ENCODE data around the gene ARL16.

ARL16 gene

DNA sequence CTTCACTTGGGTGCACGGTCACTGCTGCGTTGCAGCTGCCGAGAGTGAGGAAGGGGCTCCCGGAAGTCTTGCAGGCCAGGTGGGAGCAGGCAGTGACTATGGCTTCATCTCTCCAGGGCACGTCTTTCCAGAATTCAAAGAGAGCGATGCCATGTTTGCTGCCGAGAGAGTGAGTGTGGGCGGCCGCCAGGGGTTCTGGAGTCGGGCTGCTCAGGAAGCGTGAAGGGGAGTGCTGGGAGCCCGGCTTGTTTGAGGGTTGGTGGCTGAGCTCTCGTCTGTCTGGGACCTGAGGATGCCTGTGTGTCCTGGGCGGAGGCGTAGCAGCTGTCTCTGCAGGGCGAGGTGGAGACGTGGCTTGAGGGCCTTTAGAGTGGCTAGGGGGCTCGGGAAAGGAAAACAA lies 6.5 kb upstream of the ARL16 start:
- H3K27ac ChIP-seq (replicated peaks) = no peak overlapping the region
- H3K4me3 ChIP-seq (replicated peaks; ENCODE audit: insufficient read depth, low read length) = no peak overlapping the region

DNA sequence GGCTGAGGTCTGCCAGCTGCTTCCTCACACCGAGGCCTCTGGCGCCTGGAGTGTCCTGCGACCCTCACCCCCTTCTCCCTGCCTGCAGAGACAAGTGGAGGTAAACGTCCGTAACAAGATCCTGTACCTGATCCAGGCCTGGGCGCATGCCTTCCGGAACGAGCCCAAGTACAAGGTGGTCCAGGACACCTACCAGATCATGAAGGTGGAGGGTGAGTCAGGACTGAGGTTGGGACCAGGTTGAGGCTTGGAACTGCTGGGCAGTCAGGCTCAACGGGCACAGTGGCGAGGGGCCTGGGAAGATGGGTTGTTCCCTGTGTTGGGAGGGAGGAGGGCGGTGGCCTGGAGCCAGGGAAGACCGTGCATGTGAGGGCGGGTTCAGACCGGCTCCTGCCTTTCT lies 5.0 kb upstream of the ARL16 start:
- no peak for DNase-seq (ENCODE audit: low read depth in 1 of 2, low spot score in 1 of 2)
- Histone ChIP-seq H3K27me3 (ENCODE audit: insufficient read depth, poor library complexity, severe bottlenecking) (no peaks in the 10 kb centered on the region), H3K27ac (replicated peaks) (no peak overlapping the region), H3K4me3 (replicated peaks; ENCODE audit: insufficient read depth, low read length) (no peak overlapping the region)
- no peak for TF ChIP-seq SPI1 (IDR thresholded peaks at IDR 0.05; ENCODE audit: borderline replicate concordance, low read depth)
- TF ChIP-seq, protein P1, sequence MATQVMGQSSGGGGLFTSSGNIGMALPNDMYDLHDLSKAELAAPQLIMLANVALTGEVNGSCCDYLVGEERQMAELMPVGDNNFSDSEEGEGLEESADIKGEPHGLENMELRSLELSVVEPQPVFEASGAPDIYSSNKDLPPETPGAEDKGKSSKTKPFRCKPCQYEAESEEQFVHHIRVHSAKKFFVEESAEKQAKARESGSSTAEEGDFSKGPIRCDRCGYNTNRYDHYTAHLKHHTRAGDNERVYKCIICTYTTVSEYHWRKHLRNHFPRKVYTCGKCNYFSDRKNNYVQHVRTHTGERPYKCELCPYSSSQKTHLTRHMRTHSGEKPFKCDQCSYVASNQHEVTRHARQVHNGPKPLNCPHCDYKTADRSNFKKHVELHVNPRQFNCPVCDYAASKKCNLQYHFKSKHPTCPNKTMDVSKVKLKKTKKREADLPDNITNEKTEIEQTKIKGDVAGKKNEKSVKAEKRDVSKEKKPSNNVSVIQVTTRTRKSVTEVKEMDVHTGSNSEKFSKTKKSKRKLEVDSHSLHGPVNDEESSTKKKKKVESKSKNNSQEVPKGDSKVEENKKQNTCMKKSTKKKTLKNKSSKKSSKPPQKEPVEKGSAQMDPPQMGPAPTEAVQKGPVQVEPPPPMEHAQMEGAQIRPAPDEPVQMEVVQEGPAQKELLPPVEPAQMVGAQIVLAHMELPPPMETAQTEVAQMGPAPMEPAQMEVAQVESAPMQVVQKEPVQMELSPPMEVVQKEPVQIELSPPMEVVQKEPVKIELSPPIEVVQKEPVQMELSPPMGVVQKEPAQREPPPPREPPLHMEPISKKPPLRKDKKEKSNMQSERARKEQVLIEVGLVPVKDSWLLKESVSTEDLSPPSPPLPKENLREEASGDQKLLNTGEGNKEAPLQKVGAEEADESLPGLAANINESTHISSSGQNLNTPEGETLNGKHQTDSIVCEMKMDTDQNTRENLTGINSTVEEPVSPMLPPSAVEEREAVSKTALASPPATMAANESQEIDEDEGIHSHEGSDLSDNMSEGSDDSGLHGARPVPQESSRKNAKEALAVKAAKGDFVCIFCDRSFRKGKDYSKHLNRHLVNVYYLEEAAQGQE (IDR thresholded peaks at IDR 0.05; ENCODE audit: insufficient replicate concordance, low read depth) = no peak
- no peak for TF ChIP-seq POLR2AphosphoS5 (IDR thresholded peaks at IDR 0.05; ENCODE audit: low read depth)
- no peak for TF ChIP-seq GABPA (IDR thresholded peaks at IDR 0.05; ENCODE audit: low read depth)
- TF ChIP-seq, protein P2, sequence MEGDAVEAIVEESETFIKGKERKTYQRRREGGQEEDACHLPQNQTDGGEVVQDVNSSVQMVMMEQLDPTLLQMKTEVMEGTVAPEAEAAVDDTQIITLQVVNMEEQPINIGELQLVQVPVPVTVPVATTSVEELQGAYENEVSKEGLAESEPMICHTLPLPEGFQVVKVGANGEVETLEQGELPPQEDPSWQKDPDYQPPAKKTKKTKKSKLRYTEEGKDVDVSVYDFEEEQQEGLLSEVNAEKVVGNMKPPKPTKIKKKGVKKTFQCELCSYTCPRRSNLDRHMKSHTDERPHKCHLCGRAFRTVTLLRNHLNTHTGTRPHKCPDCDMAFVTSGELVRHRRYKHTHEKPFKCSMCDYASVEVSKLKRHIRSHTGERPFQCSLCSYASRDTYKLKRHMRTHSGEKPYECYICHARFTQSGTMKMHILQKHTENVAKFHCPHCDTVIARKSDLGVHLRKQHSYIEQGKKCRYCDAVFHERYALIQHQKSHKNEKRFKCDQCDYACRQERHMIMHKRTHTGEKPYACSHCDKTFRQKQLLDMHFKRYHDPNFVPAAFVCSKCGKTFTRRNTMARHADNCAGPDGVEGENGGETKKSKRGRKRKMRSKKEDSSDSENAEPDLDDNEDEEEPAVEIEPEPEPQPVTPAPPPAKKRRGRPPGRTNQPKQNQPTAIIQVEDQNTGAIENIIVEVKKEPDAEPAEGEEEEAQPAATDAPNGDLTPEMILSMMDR (IDR thresholded peaks at IDR 0.05; ENCODE audit: insufficient read depth, low read length) = no peak

More for the DNA sequence above, 6.5 kb upstream of the ARL16 start:
- no peak for DNase-seq (ENCODE audit: low read depth in 1 of 2, low spot score in 1 of 2)
- TF ChIP-seq, protein P1 (IDR thresholded peaks at IDR 0.05; ENCODE audit: insufficient replicate concordance, low read depth) = no peak
- no peak for TF ChIP-seq SPI1 (IDR thresholded peaks at IDR 0.05; ENCODE audit: borderline replicate concordance, low read depth)
- no peak for TF ChIP-seq POLR2AphosphoS5 (IDR thresholded peaks at IDR 0.05; ENCODE audit: low read depth)
- TF ChIP-seq GABPA (IDR thresholded peaks at IDR 0.05; ENCODE audit: low read depth) = no peak
- TF ChIP-seq, protein P2 (IDR thresholded peaks at IDR 0.05; ENCODE audit: insufficient read depth, low read length) = no peak
- H3K27me3 ChIP-seq (ENCODE audit: insufficient read depth, poor library complexity, severe bottlenecking) = no peaks in the 10 kb centered on the region

DNA sequence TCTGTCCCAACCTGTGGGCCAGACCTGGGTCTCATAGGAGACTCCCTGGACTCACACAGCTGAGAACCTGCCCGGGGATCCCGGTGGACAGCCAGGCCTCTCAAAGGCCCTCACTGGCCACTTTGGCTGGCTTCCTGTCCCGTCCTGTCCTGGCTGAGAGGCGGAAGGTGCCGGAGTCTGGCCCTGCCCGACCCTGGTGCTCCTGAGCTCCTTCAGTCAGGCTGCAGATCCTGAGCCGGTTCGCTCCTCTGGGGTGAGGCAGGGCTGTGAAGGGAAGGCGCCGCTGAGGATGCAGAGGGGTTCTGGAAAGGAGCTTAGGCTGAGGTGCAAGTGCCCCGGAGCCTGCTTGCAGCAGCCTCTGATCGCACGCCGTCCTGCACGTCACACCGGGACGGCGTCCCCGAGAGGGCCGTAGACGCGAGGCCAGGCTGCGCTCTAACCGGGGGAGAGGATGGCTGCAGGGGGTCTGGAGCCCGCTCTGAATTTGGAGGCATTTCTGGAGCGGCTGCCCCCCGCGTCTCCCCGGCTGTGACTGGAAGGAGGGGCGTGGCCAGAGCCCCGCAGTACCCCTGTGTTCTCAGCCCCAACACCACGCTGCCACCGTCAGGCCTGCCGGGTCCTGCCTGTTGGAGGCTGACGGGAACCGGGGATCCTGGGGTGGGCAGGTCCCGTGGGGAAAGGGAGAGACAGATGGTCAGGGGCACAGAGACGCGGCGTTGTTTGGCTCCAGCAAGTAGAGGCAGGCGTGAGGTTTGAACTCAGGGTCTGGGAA lies 4.4 kb upstream of the ARL16 start:
- DNase-seq (ENCODE audit: low read depth in 1 of 2, low spot score in 1 of 2) = no peak
- Histone ChIP-seq H3K27me3 (ENCODE audit: insufficient read depth, poor library complexity, severe bottlenecking) (no peaks in the 10 kb centered on the region), H3K27ac (replicated peaks) (no peak overlapping the region), H3K4me3 (replicated peaks; ENCODE audit: insufficient read depth, low read length) (no peak overlapping the region)
- TF ChIP-seq GABPA (IDR thresholded peaks at IDR 0.05; ENCODE audit: low read depth) (no peak), POLR2AphosphoS5 (IDR thresholded peaks at IDR 0.05; ENCODE audit: low read depth) (no peak), SPI1 (IDR thresholded peaks at IDR 0.05; ENCODE audit: borderline replicate concordance, low read depth) (no peak)
- TF ChIP-seq, protein P2 (IDR thresholded peaks at IDR 0.05; ENCODE audit: insufficient read depth, low read length) = no peak
- TF ChIP-seq, protein P1 (IDR thresholded peaks at IDR 0.05; ENCODE audit: insufficient replicate concordance, low read depth) = no peak

Measured in HL-60 (cell line).